Cardiac fibroblast (primary cell): Measurements from ENCODE around the gene OMA1.

ENCODE experiments used
- DNase-seq, 2 donors: peaks; one replicate each; pipeline versions ENCODE4 v3.0.0 to v3.0.0-alpha.2; 2010; ENCODE audit warnings: low read depth in 2 of 2
- H3K4me3 ChIP-seq, 2 donors: replicated peaks in 1 of 2; 1 replicate in 1 of 2; 2 replicates in 1 of 2; pipeline ENCODE4 v1.5.1; 2011; ENCODE audit warnings: low read depth in 2 of 2, low read length in 2 of 2, mild to moderate bottlenecking in 2 of 2, moderate library complexity in 1 of 2
- TF ChIP-seq, protein P1 (sequence below): IDR thresholded peaks from one replicate; pipeline ENCODE4 v1.5.1; 2011; ENCODE audit warnings: low read depth, mild to moderate bottlenecking, low read length, inconsistent platforms

OMA1 gene

DNA sequence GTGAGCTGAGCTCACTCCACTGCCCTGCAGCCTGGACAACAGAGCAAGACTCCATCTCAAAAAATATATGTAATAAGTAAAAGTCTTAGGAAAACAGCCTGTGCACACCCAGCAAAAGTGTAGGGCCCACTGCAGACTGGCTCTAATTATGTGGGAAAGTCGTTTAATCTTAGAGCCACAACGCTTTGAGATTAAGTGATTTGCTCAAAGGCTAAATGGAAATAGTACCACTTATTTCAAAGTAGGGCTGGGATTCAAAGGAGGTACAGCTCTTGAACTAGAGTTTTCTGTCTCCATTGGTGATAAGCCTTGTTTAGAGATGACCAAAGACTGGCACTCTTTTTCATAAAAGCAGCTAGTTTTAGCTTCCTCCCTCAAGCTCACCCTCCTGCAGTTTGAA is 28.3 kb upstream of the OMA1 start:
- no peak overlapping the region for H3K4me3 ChIP-seq
- no peak for DNase-seq
- TF ChIP-seq, protein P1, sequence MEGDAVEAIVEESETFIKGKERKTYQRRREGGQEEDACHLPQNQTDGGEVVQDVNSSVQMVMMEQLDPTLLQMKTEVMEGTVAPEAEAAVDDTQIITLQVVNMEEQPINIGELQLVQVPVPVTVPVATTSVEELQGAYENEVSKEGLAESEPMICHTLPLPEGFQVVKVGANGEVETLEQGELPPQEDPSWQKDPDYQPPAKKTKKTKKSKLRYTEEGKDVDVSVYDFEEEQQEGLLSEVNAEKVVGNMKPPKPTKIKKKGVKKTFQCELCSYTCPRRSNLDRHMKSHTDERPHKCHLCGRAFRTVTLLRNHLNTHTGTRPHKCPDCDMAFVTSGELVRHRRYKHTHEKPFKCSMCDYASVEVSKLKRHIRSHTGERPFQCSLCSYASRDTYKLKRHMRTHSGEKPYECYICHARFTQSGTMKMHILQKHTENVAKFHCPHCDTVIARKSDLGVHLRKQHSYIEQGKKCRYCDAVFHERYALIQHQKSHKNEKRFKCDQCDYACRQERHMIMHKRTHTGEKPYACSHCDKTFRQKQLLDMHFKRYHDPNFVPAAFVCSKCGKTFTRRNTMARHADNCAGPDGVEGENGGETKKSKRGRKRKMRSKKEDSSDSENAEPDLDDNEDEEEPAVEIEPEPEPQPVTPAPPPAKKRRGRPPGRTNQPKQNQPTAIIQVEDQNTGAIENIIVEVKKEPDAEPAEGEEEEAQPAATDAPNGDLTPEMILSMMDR = no peak

- TF ChIP-seq, protein P1 = no peak
- DNase-seq = no peak
- no peak overlapping the region for H3K4me3 ChIP-seq
These were observed 27.4 kb upstream of the OMA1 start for GRCh38 chr1:58573705-58574591.

- no peak for DNase-seq
- TF ChIP-seq, protein P1 = no peak
- no peak overlapping the region for H3K4me3 ChIP-seq
These were observed 26.6 kb upstream of the OMA1 start for GRCh38 chr1:58573138-58573537.

- TF ChIP-seq, protein P1 = no peak
- no peak overlapping the region for H3K4me3 ChIP-seq
- no peak for DNase-seq
These were observed 26.2 kb upstream of the OMA1 start for GRCh38 chr1:58572690-58573089.

GRCh38 chr1:58571616-58572015 is 25.1 kb upstream of the OMA1 start:
- TF ChIP-seq, protein P1 = no peak
- no peak for DNase-seq
- H3K4me3 ChIP-seq = no peak overlapping the region

DNA sequence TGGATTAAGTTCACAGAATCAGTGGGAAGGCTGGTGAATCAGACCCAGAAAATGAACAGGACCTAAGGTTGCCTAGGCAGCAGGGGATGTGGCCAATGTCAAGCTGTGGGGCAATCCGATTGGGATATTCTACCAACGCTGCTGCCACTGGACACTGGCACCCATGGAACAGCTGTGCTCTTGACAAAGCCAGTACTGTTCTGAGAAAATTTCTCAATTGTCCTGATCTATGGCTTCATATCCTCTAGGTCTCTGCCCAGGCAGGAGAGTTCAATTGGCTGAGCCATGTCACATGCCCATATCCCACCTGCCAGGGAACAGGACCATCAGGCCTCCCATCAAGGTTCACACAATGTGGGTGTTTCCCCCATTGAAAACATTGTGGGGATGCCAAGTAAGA is 24.3 kb upstream of the OMA1 start:
- DNase-seq = no peak
- TF ChIP-seq, protein P1 = no peak
- no peak overlapping the region for H3K4me3 ChIP-seq
